Keratinocyte (primary cell): ENCODE data around the gene MAP2K5. TPM values are rescaled to one million over a fixed set of nuclear protein-coding genes. Genes with fewer than 3 reads are reported as not detected.

Experiments
- DNase-seq: peaks from one replicate; pipeline ENCODE4 v3.0.0-alpha.2; 2011; ENCODE audit warnings: low read depth, missing footprints, low spot score
- FAIRE-seq: peaks from 2 replicates; lab custom pipeline; 2011; peaks lifted over from hg19 to GRCh38; lab: Jason Lieb, UNC
- H2AFZ ChIP-seq: 2 replicates; pipeline ENCODE4 v1.6.0; 2012; ENCODE audit warnings: low read length, control low read depth, inconsistent platforms; ENCODE audit not compliant: control insufficient read depth
- H3K27ac ChIP-seq: 2 replicates; pipeline ENCODE4 v1.5.1; 2011; ENCODE audit warnings: low read length; ENCODE audit not compliant: control insufficient read depth, insufficient read depth
- H3K27me3 ChIP-seq: 3 replicates; pipeline ENCODE4 v1.6.0; 2011; ENCODE audit warnings: low read length; ENCODE audit not compliant: control insufficient read depth, insufficient read depth; ENCODE audit errors: extremely low read depth
- H3K36me3 ChIP-seq, 2 experiments: 2 replicates in 1 of 2; 3 replicates in 1 of 2; pipeline ENCODE4 v1.5.1; 2011; ENCODE audit warnings: low read length in 2 of 2, mild to moderate bottlenecking in 1 of 2; ENCODE audit not compliant: control insufficient read depth in 2 of 2, insufficient read depth in 2 of 2; ENCODE audit errors: extremely low read depth in 1 of 2
- H3K4me1 ChIP-seq: 3 replicates; pipeline ENCODE4 v1.5.1; 2011; ENCODE audit warnings: low read length; ENCODE audit not compliant: control insufficient read depth, insufficient read depth; ENCODE audit errors: extremely low read depth
- H3K4me2 ChIP-seq: 3 replicates; pipeline ENCODE4 v1.6.0; 2011; ENCODE audit warnings: low read depth, low read length; ENCODE audit not compliant: control insufficient read depth, insufficient read depth; ENCODE audit errors: extremely low read depth
- H3K4me3 ChIP-seq, 3 experiments: fragments of 200-600 bp in 1 of 3; sonication (generic) in 1 of 3; 2 replicates in 2 of 3; 3 replicates in 1 of 3; pipeline ENCODE4 v1.5.1; 2011 to 2016; ENCODE audit warnings: low read length in 3 of 3, mild to moderate bottlenecking in 3 of 3, control low read depth in 2 of 3, inconsistent platforms in 1 of 3, low read depth in 1 of 3, mixed read lengths in 1 of 3, mixed run types in 1 of 3, moderate library complexity in 1 of 3; ENCODE audit not compliant: control insufficient read depth in 2 of 3, insufficient read depth in 2 of 3; ENCODE audit errors: extremely low read depth in 1 of 3
- H3K79me2 ChIP-seq: 2 replicates; pipeline ENCODE4 v1.6.0; 2012; ENCODE audit warnings: low read length; ENCODE audit not compliant: control insufficient read depth, insufficient read depth
- H3K9ac ChIP-seq: 3 replicates; pipeline ENCODE4 v1.6.0; 2011; ENCODE audit warnings: low read length; ENCODE audit not compliant: control insufficient read depth, insufficient read depth; ENCODE audit errors: extremely low read depth
- H3K9me1 ChIP-seq: 3 replicates; pipeline ENCODE4 v1.6.0; 2011; ENCODE audit warnings: low read length; ENCODE audit not compliant: control insufficient read depth, insufficient read depth; ENCODE audit errors: extremely low read depth
- H3K9me3 ChIP-seq: 2 replicates; pipeline ENCODE4 v1.5.1; 2012; ENCODE audit warnings: low read depth, low read length; ENCODE audit not compliant: control insufficient read depth
- H4K20me1 ChIP-seq: 3 replicates; pipeline ENCODE4 v1.6.0; 2011; ENCODE audit warnings: low read length; ENCODE audit not compliant: control insufficient read depth, insufficient read depth; ENCODE audit errors: extremely low read depth
- EZH2 ChIP-seq: IDR thresholded peaks from one replicate; pipeline ENCODE4 v1.6.1; 2012; ENCODE audit warnings: inconsistent platforms, mild to moderate bottlenecking, low read length, moderate library complexity
- dilution Hi-C: fragments of 300-500 bp; cut with MboI; formaldehyde crosslinking; loops from one replicate; pipeline ENCODE4 v1.7.0; 2020; ENCODE audit warnings: low sequenced_read_pairs; ENCODE audit not compliant: extremely low pct_ligation_motif_present
- polyA plus RNA-seq, 5 experiments: library from polyadenylated mRNA; depleted of rRNA in 3 of 5; stranded (reverse) in 3 of 5; stranded (forward) in 1 of 5; unstranded in 1 of 5; fragments of >200 nt; gene quantifications; 1 replicate in 1 of 5; 2 replicates in 3 of 5; 3 replicates in 1 of 5; pipeline versions ENCODE4 v1.2.1 to v1.2.3, GENCODE V29; 2011 to 2012; ENCODE audit warnings: missing spikeins in 2 of 5, low read depth in 1 of 5, low replicate concordance in 1 of 5
- TF ChIP-seq, protein P1 (sequence below), 3 experiments: IDR thresholded peaks in 1 of 3; conservative IDR thresholded peaks in 1 of 3; optimal IDR thresholded peaks in 1 of 3; 2 replicates in 2 of 3; 3 replicates in 1 of 3; pipeline versions ENCODE3 to v1.5.1; 2011; ENCODE audit warnings: low read length in 3 of 3, mild to moderate bottlenecking in 3 of 3, moderate library complexity in 2 of 3, control low read depth in 1 of 3, inconsistent platforms in 1 of 3; ENCODE audit not compliant: insufficient read depth in 2 of 3; ENCODE audit errors: extremely low read depth in 1 of 3

MAP2K5 gene
- polyA plus RNA-seq, 1 donor (not counting 4 experiments of a cell fraction or from before 2014, with no cell fraction given): 3.6 TPM

DNA sequence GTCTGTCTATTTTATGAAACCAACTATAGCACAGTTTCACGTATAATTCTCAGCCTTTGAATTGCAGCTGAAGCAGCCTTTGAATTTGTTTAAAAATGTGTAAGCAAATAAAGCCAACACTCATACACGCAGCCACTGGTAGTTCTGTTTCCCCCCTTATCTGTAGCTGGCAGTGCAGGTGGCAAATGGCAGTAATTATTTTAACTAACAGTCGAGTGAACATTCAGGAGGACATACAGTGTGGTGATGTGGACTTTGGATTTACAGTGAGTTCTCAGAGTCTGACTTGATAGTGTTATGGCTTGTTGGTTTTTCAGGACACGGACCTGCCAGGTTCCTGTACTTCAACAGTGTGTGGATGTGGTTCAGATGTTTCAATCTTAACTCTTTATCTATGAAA, 218.8 kb downstream of the MAP2K5 start:
- DNase-seq: no peak
- Histone ChIP-seq H3K27ac (no peak overlapping the region), H3K4me2 (no peak overlapping the region), H4K20me1 (no peaks in the 10 kb centered on the region), H3K4me3 (no peak overlapping the region), H2AFZ (no peak overlapping the region), H3K36me3 (no peaks in the 10 kb centered on the region), H3K9me1 (no peaks in the 10 kb centered on the region), H3K79me2 (no peaks in the 10 kb centered on the region), H3K9ac (no peak overlapping the region), H3K4me1 (no peaks in the 10 kb centered on the region), H3K27me3 (no peaks in the 10 kb centered on the region), H3K9me3 (no peaks in the 10 kb centered on the region)
- dilution Hi-C loops: no loop called here
- FAIRE-seq: no peak
- TF ChIP-seq, protein P1, sequence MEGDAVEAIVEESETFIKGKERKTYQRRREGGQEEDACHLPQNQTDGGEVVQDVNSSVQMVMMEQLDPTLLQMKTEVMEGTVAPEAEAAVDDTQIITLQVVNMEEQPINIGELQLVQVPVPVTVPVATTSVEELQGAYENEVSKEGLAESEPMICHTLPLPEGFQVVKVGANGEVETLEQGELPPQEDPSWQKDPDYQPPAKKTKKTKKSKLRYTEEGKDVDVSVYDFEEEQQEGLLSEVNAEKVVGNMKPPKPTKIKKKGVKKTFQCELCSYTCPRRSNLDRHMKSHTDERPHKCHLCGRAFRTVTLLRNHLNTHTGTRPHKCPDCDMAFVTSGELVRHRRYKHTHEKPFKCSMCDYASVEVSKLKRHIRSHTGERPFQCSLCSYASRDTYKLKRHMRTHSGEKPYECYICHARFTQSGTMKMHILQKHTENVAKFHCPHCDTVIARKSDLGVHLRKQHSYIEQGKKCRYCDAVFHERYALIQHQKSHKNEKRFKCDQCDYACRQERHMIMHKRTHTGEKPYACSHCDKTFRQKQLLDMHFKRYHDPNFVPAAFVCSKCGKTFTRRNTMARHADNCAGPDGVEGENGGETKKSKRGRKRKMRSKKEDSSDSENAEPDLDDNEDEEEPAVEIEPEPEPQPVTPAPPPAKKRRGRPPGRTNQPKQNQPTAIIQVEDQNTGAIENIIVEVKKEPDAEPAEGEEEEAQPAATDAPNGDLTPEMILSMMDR (optimal IDR thresholded peaks at IDR 0.05 in 1 of 3, IDR thresholded peaks at IDR 0.05 in 1 of 3, conservative IDR thresholded peaks at IDR 0.05 in 1 of 3; ENCODE audit: extremely low read depth in 1 of 3, insufficient read depth in 2 of 3, low read length in 3 of 3): no peak
- no peak for TF ChIP-seq EZH2

DNA sequence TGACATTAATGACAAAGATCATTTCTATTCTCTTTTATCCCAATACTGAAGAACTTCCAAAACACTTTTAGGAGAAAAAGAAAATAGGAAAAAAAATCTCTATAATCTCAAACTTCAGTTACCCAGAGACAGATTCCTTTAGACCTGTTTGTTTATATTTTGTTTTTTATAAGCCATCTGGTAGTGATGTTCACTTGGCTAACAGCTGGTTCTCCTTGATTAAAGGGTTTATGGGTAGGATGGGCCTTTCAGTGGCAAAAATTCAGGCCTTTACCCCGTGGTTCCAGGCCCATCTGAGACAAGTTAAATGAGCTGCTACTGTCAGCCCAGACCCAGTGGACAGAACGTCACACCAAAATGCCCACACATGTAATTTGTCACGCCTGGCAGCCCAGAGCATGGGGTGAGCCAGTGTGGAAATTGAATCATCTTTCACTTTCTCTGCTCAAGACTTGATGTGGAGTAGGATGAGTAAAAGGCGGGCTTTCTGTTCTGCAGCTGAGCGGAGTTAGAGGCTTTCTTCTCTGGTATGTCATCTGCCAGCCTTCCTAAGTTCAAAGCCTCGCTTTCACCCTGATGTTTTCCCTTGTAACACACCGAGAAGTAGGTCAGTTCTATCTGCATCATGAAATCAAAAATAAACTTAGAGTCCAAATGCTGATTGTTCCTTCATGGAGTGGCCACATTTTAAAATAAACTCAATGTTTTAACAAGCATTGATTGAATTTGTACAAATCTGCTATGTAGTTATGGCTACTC, 220.3 kb downstream of the MAP2K5 start:
- no peak for DNase-seq
- Histone ChIP-seq H3K27ac (no peak overlapping the region), H4K20me1 (no peaks in the 10 kb centered on the region), H3K4me3 (no peak overlapping the region), H3K4me1 (no peaks in the 10 kb centered on the region), H3K4me2 (no peak overlapping the region), H2AFZ (no peak overlapping the region), H3K9me3 (no peaks in the 10 kb centered on the region), H3K79me2 (no peaks in the 10 kb centered on the region), H3K9me1 (no peaks in the 10 kb centered on the region), H3K9ac (no peak overlapping the region), H3K27me3 (no peaks in the 10 kb centered on the region), H3K36me3 (no peaks in the 10 kb centered on the region)
- dilution Hi-C loops: no loop called here
- FAIRE-seq: no peak
- TF ChIP-seq EZH2: no peak
- TF ChIP-seq, protein P1 (optimal IDR thresholded peaks at IDR 0.05 in 1 of 3, IDR thresholded peaks at IDR 0.05 in 1 of 3, conservative IDR thresholded peaks at IDR 0.05 in 1 of 3; ENCODE audit: extremely low read depth in 1 of 3, insufficient read depth in 2 of 3, low read length in 3 of 3): no peak
